HG03280 (cell line): ENCODE results near the gene CALR3.
"Not testable (repeated sequence)": the region's sequence is repeated elsewhere in the genome, so short reads cannot be mapped to it uniquely, and the experiment has no call there.

Experiments used
- ATAC-seq: cut with Tn5 transposase; IDR thresholded peaks from one replicate; pipeline ENCODE4 v1.9.1; 2021; ENCODE audit warnings: mild to moderate bottlenecking, moderate library complexity; ENCODE audit not compliant: unreplicated experiment

The CALR3 gene

GRCh38 chr19:16497837-16498236 is 1.9 kb upstream of the CALR3 start:
- no peak for ATAC-seq

- ATAC-seq: no peak
These were observed 1.1 kb upstream of the CALR3 start for GRCh38 chr19:16497042-16497441.

GRCh38 chr19:16496613-16496983 is 631 bp upstream of the CALR3 start:
- no peak for ATAC-seq

GRCh38 chr19:16486476-16486875 is 9.5 kb downstream of the CALR3 start:
- not testable (repeated sequence) for ATAC-seq

- ATAC-seq: no peak
These were observed 13.2 kb downstream of the CALR3 start for GRCh38 chr19:16482745-16483144.

- no peak for ATAC-seq
These were observed 18.7 kb downstream of the CALR3 start for GRCh38 chr19:16477311-16477710.

GRCh38 chr19:16476401-16476800 is 19.6 kb downstream of the CALR3 start:
- ATAC-seq: no peak

GRCh38 chr19:16473875-16474392 is 22.0 kb downstream of the CALR3 start:
- ATAC-seq: no peak

GRCh38 chr19:16472992-16473391 is 23.0 kb downstream of the CALR3 start:
- ATAC-seq: no peak

GRCh38 chr19:16472559-16472899 is 23.4 kb downstream of the CALR3 start:
- ATAC-seq: not testable (repeated sequence)

GRCh38 chr19:16470911-16471811 is 24.8 kb downstream of the CALR3 start:
- ATAC-seq: peak; percentile 30

- ATAC-seq: no peak
These were observed 25.4 kb downstream of the CALR3 start for GRCh38 chr19:16470541-16470910.

- ATAC-seq: no peak
These were observed 28.4 kb downstream of the CALR3 start for GRCh38 chr19:16467581-16467980.

- ATAC-seq: not testable (repeated sequence)
These were observed 29.1 kb downstream of the CALR3 start for GRCh38 chr19:16466802-16467427.

- ATAC-seq: no peak
These were observed 30.7 kb downstream of the CALR3 start for GRCh38 chr19:16465239-16465638.

GRCh38 chr19:16463991-16464575 is 31.9 kb downstream of the CALR3 start:
- ATAC-seq: no peak

- ATAC-seq: no peak
These were observed 32.5 kb downstream of the CALR3 start for GRCh38 chr19:16463341-16463990.

- ATAC-seq: no peak
These were observed 33.2 kb downstream of the CALR3 start for GRCh38 chr19:16462757-16463250.

GRCh38 chr19:16461630-16462051 is 34.3 kb downstream of the CALR3 start:
- no peak for ATAC-seq

GRCh38 chr19:16460454-16460853 is 35.5 kb downstream of the CALR3 start:
- ATAC-seq: no peak

GRCh38 chr19:16459680-16460079 is 36.3 kb downstream of the CALR3 start:
- no peak for ATAC-seq
